Stimulated activated CD8-positive, alpha-beta memory T cell treated with anti-CD3 and anti-CD28 coated beads, Interleukin-4, amount 100 ng/mL, for 48 hours (primary cell): ENCODE results near the gene PAFAH2.

Experiments
- DNase-seq: peaks from one replicate; pipeline ENCODE4 v3.0.0-alpha.2; 2020

The PAFAH2 gene

DNA sequence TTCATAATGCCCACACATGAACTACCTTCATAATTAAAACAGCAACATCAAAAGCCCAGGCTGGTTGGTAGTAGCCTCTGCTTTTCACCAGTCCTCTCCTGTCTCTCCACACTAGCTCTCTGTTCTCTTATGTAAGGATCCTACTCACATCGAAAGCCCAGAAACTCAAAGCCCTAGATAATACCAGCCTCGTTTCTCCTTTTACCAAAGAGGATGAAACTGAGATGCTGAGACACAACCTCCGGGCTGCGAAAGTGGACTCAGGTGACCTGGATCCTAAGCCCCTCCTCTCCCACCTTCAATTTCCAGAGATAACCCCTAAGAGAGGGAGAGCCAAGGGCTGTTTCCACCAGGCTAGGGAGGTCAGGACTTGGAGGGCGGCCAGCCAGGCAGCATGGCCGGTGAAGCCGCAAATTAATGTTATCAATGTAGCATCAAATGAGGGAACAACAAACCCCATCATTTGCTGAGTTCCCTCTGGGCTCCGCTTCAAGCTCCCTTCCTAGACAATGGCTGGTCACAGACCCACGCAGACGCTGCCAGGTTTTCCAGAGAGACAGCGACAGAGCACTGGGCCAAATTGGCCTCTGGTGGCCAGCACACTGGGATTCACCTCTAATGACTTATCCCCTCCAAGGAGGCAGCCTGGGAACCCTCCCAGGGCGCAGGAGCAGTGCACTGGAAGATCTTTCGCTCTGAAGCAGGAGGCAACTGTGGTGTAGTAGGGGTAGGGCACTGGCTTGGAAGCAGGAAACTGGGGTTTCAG is 70.9 kb downstream of the PAFAH2 start:
- DNase-seq: no peak

DNA sequence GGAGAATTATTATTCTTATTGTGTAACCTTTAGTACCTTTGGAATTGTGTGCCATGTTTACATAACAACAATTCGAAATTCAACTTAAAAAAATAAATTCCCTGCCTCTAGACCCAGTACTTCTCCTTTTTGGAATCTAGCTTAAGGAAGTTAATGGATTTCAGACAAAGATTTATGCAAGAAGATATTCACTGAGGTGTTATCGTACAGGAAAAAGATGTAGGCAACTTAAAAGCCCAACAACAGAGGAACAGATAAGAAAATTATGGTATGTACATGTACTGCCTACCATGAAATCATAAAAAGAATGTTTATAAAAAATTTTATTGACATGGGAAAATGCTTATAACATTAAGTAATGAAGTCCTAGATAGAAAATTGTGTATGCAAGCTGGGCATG is 73.4 kb downstream of the PAFAH2 start:
- DNase-seq: no peak

- peak; percentile 50 for DNase-seq
Measured at GRCh38 chr1:25922971-25923552, 74.8 kb downstream of the PAFAH2 start.

GRCh38 chr1:25922056-25922970 is 75.5 kb downstream of the PAFAH2 start:
- DNase-seq: peak; percentile 60

DNA sequence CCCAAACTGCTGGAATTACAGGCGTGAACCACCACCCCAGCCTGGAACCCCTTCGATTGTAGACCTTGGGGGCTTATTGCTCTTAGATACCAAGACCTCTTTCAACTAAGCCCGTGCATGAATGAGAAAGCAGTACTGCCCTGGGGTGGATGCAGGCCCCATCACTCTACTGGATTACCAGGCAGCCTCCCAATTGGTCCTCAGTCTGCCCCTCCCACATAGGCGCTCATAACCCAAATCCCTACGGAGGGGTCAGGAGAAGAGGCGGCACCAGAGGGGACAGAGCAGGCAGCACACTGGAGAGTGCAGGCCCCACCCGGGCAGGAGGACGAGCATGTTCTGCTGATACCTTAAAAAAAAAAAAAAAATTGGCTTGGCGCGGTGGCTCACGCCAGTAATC is 79.2 kb downstream of the PAFAH2 start:
- no peak for DNase-seq

DNA sequence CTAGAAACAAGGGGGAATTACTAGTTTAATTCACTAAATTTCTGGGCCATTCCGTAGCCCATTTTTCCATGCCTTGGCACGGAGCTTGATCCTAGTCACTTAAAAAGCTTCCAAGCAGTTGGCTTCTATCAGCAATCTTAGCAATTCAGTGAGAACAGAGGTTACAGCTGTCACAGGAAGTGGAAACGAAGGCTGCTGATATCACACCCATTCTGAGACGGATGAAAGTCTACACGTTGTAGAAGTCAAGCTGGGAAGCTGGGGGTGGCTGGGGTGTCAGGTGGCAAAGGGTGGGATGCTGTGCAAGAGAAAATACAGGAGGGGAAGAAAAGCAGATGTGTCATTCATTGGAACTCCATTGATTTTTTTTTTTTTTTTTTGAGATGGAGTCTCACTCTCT is 79.9 kb downstream of the PAFAH2 start:
- DNase-seq: no peak

DNA sequence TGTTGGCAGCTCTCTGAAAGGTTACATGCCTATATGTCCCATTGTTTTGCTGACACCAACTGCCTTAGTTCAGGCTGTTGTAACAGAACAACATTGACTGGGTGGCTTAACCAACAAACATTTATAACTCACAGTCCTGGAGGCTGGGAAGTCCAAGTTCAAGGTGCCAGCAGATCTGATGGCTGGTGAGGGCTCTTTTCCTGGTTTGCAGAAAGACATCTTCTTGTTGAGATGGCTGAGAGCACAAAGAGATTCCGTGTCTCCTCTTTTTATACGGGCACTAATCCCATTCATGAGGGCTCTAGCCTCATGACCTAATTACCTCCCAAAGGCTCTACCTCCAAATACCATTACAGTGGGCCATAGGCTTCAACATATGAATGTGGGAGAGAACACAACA is 81.4 kb downstream of the PAFAH2 start:
- no peak for DNase-seq

DNA sequence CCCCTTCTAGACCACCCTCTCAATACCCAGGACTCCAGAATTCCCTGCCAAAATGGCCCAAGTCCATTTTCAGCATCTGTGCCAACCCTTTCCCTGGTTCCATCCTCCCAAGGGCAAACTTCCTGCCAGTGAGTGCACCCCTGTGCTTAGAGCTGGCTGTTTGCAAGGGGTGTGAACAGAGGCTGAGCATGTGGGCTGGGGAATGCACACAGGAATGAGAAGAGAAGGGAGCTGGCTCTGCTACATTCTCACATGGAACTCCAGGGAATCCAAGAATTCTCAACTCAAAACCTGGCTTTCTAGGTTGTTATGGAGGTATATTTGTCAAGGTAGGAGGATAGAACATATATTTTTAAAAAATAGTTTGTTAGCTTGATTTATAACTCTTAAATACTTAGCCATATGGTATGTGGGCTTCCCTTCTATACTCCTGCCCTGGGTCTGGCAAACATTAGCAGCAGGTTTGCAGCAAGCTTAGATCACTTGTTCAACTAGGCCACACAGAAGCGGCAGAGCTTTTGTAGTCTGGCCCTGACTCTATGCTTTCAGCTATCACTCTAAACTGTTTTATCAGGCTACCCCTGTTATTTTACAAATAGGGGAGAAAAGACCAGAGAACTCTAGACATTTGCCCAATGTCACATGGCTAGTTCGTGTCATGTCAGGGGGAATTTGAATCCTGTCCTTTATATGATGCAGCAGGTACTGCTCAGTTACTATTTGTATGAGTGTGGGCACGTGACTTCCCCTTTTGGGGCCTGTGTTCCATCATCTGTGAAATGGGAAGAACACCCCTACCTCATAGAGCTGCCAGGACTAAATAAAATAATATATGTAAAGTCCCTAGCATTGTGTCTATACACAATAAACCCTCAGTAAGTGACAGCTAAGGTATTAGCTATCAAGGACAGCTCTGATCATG is 83.5 kb downstream of the PAFAH2 start:
- no peak for DNase-seq

DNA sequence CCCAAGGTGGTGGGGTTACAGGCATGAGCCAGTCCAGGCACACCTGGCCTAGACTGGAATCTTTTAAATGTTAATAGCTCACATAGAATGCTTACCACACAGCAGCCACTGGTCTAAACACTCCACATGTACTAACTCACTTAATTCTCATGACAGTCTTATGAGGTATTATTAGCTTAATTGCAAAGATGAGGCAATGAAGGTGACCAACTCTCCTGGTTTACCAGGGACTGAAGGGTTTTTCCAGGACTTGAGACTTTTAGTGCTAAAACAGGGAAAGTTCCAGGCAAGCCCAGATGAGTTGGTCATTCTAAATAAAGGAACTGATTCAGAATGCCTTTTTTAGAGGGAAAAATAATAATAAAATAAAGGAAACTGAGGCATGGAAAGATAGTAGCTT is 84.7 kb downstream of the PAFAH2 start:
- DNase-seq: no peak

- DNase-seq: no peak
Measured at GRCh38 chr1:25912076-25912831, 85.6 kb downstream of the PAFAH2 start.

GRCh38 chr1:25911162-25911561 is 86.7 kb downstream of the PAFAH2 start:
- no peak for DNase-seq
